HCT116 (cell line): ENCODE results near the gene ZNF521. TPM values are rescaled to one million over a fixed set of nuclear protein-coding genes. Genes with fewer than 3 reads are reported as not detected.

Source experiments
- ATAC-seq: fragments of 200-7000 bp; cut with Tn5 transposase; 2 replicates; pipeline ENCODE4 v1.9.1; 2020; ENCODE audit warnings: mild to moderate bottlenecking, moderate library complexity
- BruUV-seq: library from RNA; stranded (reverse); fragments of 400-500 nt; replicated peaks from 2 replicates; lab custom pipeline; 2021; lab: Mats Ljungman, UMichigan
- CTCF ChIA-PET: fragments of 300-600 bp; sonication (Branson Sonifier 250); formaldehyde crosslinking; loops from one replicate; lab custom pipeline; 2021; ENCODE audit warnings: antibody characterized with exemption; lab: Charles Lee
- POLR2A ChIA-PET: fragments of 300-600, 350-600 bp; sonication (Branson Sonifier 250); formaldehyde crosslinking; loops from one replicate; lab custom pipeline; 2021; ENCODE audit warnings: antibody characterized with exemption; lab: Charles Lee
- RAD21 ChIA-PET, 2 experiments: fragments of 300-600 bp; sonication (Branson Sonifier 250); formaldehyde crosslinking; loops; one replicate each; lab custom pipeline; 2023; ENCODE audit warnings: low total read pairs in 2 of 2; ENCODE audit not compliant: uncharacterized antibody in 2 of 2, unreplicated experiment in 2 of 2, low non-redundant PET in 1 of 2; lab: Charles Lee
- DNase-seq: peaks from one replicate; pipeline ENCODE4 v3.0.0-alpha.2; 2010; ENCODE audit warnings: low read depth, low spot score
- H2AFZ ChIP-seq: fragments of 200-600 bp; shearing (Covaris generic), sonication (generic); 2 replicates; pipeline ENCODE4 v1.6.1; 2017; ENCODE audit warnings: low read depth, mixed run types, mixed read lengths, antibody characterized with exemption, low read length; ENCODE audit not compliant: poor library complexity, severe bottlenecking
- H3K27ac ChIP-seq: 2 replicates; pipeline ENCODE4 v1.5.1; 2012; ENCODE audit warnings: low read depth, low read length
- H3K27me3 ChIP-seq: fragments of 200-600 bp; sonication (generic); 2 replicates; pipeline ENCODE4 v1.6.1; 2016; ENCODE audit warnings: mixed run types, low read length, mixed read lengths; ENCODE audit not compliant: insufficient read depth
- H3K36me3 ChIP-seq, 2 experiments: fragments of 200-500 bp in 1 of 2; fragments of 200-600 bp in 1 of 2; sonication (Bioruptor generic) in 1 of 2; sonication (generic) in 1 of 2; 2 replicates each; pipeline versions ENCODE4 v1.5.1 to v1.6.1; 2014 to 2016; ENCODE audit warnings: low read length in 2 of 2, inconsistent platforms in 1 of 2, mixed read lengths in 1 of 2, mixed run types in 1 of 2; ENCODE audit not compliant: insufficient read depth in 2 of 2, control insufficient read depth in 1 of 2
- H3K4me1 ChIP-seq, 2 experiments: fragments of 200-600 bp in 1 of 2; sonication (generic) in 1 of 2; 2 replicates each; pipeline versions ENCODE4 v1.5.1 to v1.6.1; 2012 to 2017; ENCODE audit warnings: low read length in 2 of 2, inconsistent platforms in 1 of 2, mild to moderate bottlenecking in 1 of 2, mixed read lengths in 1 of 2, mixed run types in 1 of 2, moderate library complexity in 1 of 2; ENCODE audit not compliant: insufficient read depth in 2 of 2, control insufficient read depth in 1 of 2
- H3K4me2 ChIP-seq: fragments of 200-600 bp; sonication (generic); 2 replicates; pipeline ENCODE4 v1.6.1; 2017; ENCODE audit warnings: mixed run types, low read length, mixed read lengths
- H3K4me3 ChIP-seq, 2 experiments: fragments of 200-600 bp in 1 of 2; sonication (generic) in 1 of 2; replicated peaks in 1 of 2; 2 replicates each; pipeline ENCODE4 v1.5.1; 2011 to 2016; ENCODE audit warnings: low read length in 2 of 2, control low read depth in 1 of 2, low read depth in 1 of 2, mild to moderate bottlenecking in 1 of 2, mixed read lengths in 1 of 2, mixed run types in 1 of 2
- H3K79me2 ChIP-seq: fragments of 200-600 bp; sonication (generic); 2 replicates; pipeline ENCODE4 v1.6.1; 2017; ENCODE audit warnings: mild to moderate bottlenecking, mixed run types, low read length, moderate library complexity, mixed read lengths; ENCODE audit not compliant: insufficient read depth
- H3K9ac ChIP-seq: fragments of 200-600 bp; sonication (generic); 2 replicates; pipeline ENCODE4 v1.6.1; 2016; ENCODE audit warnings: low read length, mixed read lengths
- H3K9me2 ChIP-seq: fragments of 200-600 bp; sonication (generic), shearing (Covaris generic); 2 replicates; pipeline ENCODE4 v1.6.1; 2017; ENCODE audit warnings: mixed run types, mild to moderate bottlenecking, moderate library complexity; ENCODE audit not compliant: insufficient read depth
- H3K9me3 ChIP-seq, 2 experiments: fragments of 200-500 bp in 1 of 2; fragments of 200-600 bp in 1 of 2; sonication (Bioruptor generic) in 1 of 2; sonication (generic) in 1 of 2; 2 replicates each; pipeline ENCODE4 v1.6.1; 2014 to 2017; ENCODE audit warnings: low read length in 2 of 2, mixed read lengths in 2 of 2, inconsistent platforms in 1 of 2, low read depth in 1 of 2, mild to moderate bottlenecking in 1 of 2, mixed run types in 1 of 2, moderate library complexity in 1 of 2; ENCODE audit not compliant: control insufficient read depth in 1 of 2, insufficient read depth in 1 of 2
- H4K20me1 ChIP-seq: fragments of 200-600 bp; sonication (generic), shearing (Covaris generic); 2 replicates; pipeline ENCODE4 v1.6.1; 2017; ENCODE audit warnings: mixed run types, mild to moderate bottlenecking, moderate library complexity; ENCODE audit not compliant: insufficient read depth
- CEBPB ChIP-seq: IDR thresholded peaks from 2 replicates; pipeline ENCODE4 v1.6.1; 2012; ENCODE audit warnings: low read depth
- EGR1 ChIP-seq: IDR thresholded peaks from 2 replicates; pipeline ENCODE4 v1.6.1; 2012; ENCODE audit warnings: low read depth
- EZH2 ChIP-seq: fragments of 200-600 bp; sonication (generic); IDR thresholded peaks from 2 replicates; pipeline ENCODE4 v1.6.1; 2017; ENCODE audit warnings: antibody characterized with exemption, mixed run types
- RAD21 ChIP-seq: IDR thresholded peaks from 2 replicates; pipeline ENCODE4 v1.6.1; 2012; ENCODE audit warnings: low read depth, mild to moderate bottlenecking
- YY1 ChIP-seq: IDR thresholded peaks from 2 replicates; pipeline ENCODE4 v1.6.1; 2011; ENCODE audit warnings: low read length, low read depth, moderate library complexity, mild to moderate bottlenecking; ENCODE audit not compliant: insufficient replicate concordance; ENCODE audit errors: extremely low read depth
- ZFX ChIP-seq: fragments of 450-650 bp; IDR thresholded peaks from 2 replicates; pipeline ENCODE4 v1.6.1; 2017
- ZNF274 ChIP-seq: fragments of 200-500 bp; sonication (Bioruptor generic); IDR thresholded peaks from 2 replicates; pipeline ENCODE4 v1.6.1; 2014; ENCODE audit warnings: mild to moderate bottlenecking, low read depth, low read length, inconsistent platforms
- intact Hi-C: fragments of 100-400 bp; cut with micrococcal nuclease; formaldehyde crosslinking; loops from 2 replicates; pipeline ENCODE4 v1.10.0; 2022
- total RNA-seq: library from RNA; stranded (reverse); gene quantifications from one replicate; pipeline ENCODE4 v1.2.1, GENCODE V29; 2021; ENCODE audit not compliant: unreplicated experiment
- TF ChIP-seq, protein P1 (sequence below): IDR thresholded peaks from 2 replicates; pipeline ENCODE4 v1.6.1; 2012
- TF ChIP-seq, protein P2 (sequence below), 3 experiments: fragments of 200-600 bp in 1 of 3; sonication (generic) in 1 of 3; IDR thresholded peaks in 2 of 3; conservative IDR thresholded peaks in 1 of 3; 2 replicates each; pipeline ENCODE4 v1.5.1; 2012 to 2017; ENCODE audit warnings: low read depth in 2 of 3, low read length in 2 of 3, antibody characterized with exemption in 1 of 3, borderline replicate concordance in 1 of 3, control low read depth in 1 of 3, mild to moderate bottlenecking in 1 of 3, mixed read lengths in 1 of 3, mixed run types in 1 of 3, moderate library complexity in 1 of 3; ENCODE audit not compliant: insufficient read depth in 1 of 3
- TF ChIP-seq, protein P3 (sequence below): IDR thresholded peaks from 2 replicates; pipeline ENCODE4 v1.6.1; 2011; ENCODE audit warnings: mild to moderate bottlenecking, low read length, moderate library complexity; ENCODE audit not compliant: insufficient replicate concordance; ENCODE audit errors: extremely low read depth
- TF ChIP-seq, protein P4 (sequence below): IDR thresholded peaks from 2 replicates; pipeline ENCODE4 v1.6.1; 2012

ZNF521 gene
- total RNA-seq, 1 experiment from 2014 or later = 0.10 TPM

DNA sequence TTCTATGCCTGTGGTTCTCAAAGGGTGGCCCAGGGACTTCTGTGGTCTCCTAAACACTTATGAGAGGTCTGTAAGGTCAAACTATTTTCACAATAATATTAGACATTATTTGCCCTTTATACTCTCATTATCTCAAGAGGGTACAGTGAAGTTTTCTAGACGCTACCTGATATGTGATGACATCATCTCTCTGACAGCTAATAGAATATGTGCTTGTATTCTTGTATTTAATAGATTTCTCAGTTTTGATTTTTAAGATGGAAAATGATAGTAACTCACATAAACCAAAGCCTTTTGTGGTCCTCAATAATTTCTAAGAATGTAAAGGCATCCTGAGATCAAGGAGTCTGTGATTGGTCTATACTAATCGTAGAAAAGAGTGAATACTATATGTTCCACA is 265.1 kb downstream of the ZNF521 start (continued):
- TF ChIP-seq EZH2 (no peak), YY1 (no peak)
- TF ChIP-seq, protein P1, sequence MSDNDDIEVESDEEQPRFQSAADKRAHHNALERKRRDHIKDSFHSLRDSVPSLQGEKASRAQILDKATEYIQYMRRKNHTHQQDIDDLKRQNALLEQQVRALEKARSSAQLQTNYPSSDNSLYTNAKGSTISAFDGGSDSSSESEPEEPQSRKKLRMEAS = no peak

DNA sequence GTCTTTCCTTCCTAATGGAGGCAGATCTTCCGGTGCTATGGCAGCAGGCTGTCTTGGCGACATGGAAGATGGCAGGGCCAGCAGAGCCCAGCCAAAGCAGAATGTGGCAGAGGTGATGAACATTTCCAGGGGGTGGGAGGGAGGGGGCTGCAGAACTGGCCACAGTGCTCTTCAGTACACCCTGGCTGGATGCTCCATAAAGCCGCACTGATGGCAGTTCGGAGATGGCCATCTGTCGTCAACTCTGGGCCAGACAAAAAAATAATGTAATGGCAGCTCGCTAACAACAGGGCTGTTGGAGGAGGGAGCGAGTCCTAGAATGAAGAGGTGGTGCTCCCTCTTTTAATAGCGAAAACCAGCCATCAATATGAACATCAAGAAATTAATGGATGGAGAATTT is 271.0 kb downstream of the ZNF521 start:
- no peaks in the 10 kb centered on the region for H3K79me2 ChIP-seq
- H3K4me2 ChIP-seq = no peak overlapping the region
- no peak overlapping the region for H2AFZ ChIP-seq
- POLR2A ChIA-PET = no interaction called here
- CTCF ChIA-PET = no interaction called here
- no peak overlapping the region for H3K9ac ChIP-seq
- H3K4me1 ChIP-seq = no peaks in the 10 kb centered on the region
- H3K9me3 ChIP-seq = no peaks in the 10 kb centered on the region; a peak in 1 of 4 replicates
- H3K27ac ChIP-seq = no peak overlapping the region
- TF ChIP-seq EZH2 (no peak), YY1 (no peak), ZNF274 (no peak), ZFX (no peak), CEBPB (no peak), RAD21 (no peak), EGR1 (no peak)
- TF ChIP-seq, protein P2, sequence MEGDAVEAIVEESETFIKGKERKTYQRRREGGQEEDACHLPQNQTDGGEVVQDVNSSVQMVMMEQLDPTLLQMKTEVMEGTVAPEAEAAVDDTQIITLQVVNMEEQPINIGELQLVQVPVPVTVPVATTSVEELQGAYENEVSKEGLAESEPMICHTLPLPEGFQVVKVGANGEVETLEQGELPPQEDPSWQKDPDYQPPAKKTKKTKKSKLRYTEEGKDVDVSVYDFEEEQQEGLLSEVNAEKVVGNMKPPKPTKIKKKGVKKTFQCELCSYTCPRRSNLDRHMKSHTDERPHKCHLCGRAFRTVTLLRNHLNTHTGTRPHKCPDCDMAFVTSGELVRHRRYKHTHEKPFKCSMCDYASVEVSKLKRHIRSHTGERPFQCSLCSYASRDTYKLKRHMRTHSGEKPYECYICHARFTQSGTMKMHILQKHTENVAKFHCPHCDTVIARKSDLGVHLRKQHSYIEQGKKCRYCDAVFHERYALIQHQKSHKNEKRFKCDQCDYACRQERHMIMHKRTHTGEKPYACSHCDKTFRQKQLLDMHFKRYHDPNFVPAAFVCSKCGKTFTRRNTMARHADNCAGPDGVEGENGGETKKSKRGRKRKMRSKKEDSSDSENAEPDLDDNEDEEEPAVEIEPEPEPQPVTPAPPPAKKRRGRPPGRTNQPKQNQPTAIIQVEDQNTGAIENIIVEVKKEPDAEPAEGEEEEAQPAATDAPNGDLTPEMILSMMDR (IDR thresholded peaks at IDR 0.05 in 2 of 3, conservative IDR thresholded peaks at IDR 0.05 in 1 of 3; ENCODE audit: borderline replicate concordance in 1 of 3, insufficient read depth in 1 of 3, low read depth in 2 of 3, low read length in 2 of 3) = no peak
- TF ChIP-seq, protein P3, sequence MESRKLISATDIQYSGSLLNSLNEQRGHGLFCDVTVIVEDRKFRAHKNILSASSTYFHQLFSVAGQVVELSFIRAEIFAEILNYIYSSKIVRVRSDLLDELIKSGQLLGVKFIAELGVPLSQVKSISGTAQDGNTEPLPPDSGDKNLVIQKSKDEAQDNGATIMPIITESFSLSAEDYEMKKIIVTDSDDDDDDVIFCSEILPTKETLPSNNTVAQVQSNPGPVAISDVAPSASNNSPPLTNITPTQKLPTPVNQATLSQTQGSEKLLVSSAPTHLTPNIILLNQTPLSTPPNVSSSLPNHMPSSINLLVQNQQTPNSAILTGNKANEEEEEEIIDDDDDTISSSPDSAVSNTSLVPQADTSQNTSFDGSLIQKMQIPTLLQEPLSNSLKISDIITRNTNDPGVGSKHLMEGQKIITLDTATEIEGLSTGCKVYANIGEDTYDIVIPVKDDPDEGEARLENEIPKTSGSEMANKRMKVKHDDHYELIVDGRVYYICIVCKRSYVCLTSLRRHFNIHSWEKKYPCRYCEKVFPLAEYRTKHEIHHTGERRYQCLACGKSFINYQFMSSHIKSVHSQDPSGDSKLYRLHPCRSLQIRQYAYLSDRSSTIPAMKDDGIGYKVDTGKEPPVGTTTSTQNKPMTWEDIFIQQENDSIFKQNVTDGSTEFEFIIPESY = no peak
- TF ChIP-seq, protein P4, sequence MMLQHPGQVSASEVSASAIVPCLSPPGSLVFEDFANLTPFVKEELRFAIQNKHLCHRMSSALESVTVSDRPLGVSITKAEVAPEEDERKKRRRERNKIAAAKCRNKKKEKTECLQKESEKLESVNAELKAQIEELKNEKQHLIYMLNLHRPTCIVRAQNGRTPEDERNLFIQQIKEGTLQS = no peak
- H4K20me1 ChIP-seq = no peaks in the 10 kb centered on the region
- H3K9me2 ChIP-seq = no peaks in the 10 kb centered on the region
- DNase-seq = no peak
- intact Hi-C loops = no loop called here
- no peak for ATAC-seq
- 0 out of 2 replicates have a peak, but pooled peaks cover 3% of the 10 kb centered on the region for H3K27me3 ChIP-seq
- no TSS peak for BruUV-seq
- H3K36me3 ChIP-seq = no peaks in the 10 kb centered on the region
- RAD21 ChIA-PET = no interaction called here
- no peak overlapping the region for H3K4me3 ChIP-seq
